HEK293T (cell line): ENCODE data around the gene ADAM23.

Experiments used
- ARNT ChIP-seq: fragments of 450-650 bp; IDR thresholded peaks from 2 replicates; pipeline ENCODE4 v1.6.1; 2017; ENCODE audit warnings: mild to moderate bottlenecking
- BHLHE40 ChIP-seq: fragments of 450-650 bp; IDR thresholded peaks from 2 replicates; pipeline ENCODE4 v1.6.1; 2016; ENCODE audit warnings: mild to moderate bottlenecking, moderate library complexity, borderline replicate concordance
- ELF4 ChIP-seq: fragments of 450-650 bp; IDR thresholded peaks from 2 replicates; pipeline ENCODE4 v1.6.1; 2017; ENCODE audit warnings: antibody characterized with exemption
- FOXA1 ChIP-seq: fragments of 450-650 bp; IDR thresholded peaks from 2 replicates; pipeline ENCODE4 v1.6.1; 2016; ENCODE audit warnings: mild to moderate bottlenecking
- FOXK2 ChIP-seq: fragments of 450-650 bp; IDR thresholded peaks from 2 replicates; pipeline ENCODE4 v1.6.1; 2016; ENCODE audit warnings: mild to moderate bottlenecking
- FOXM1 ChIP-seq: fragments of 450-650 bp; IDR thresholded peaks from 2 replicates; pipeline ENCODE4 v1.6.1; 2017; ENCODE audit warnings: mild to moderate bottlenecking, borderline replicate concordance
- HDGF ChIP-seq: fragments of 450-650 bp; IDR thresholded peaks from 2 replicates; pipeline ENCODE4 v1.6.1; 2017; ENCODE audit warnings: antibody characterized with exemption, borderline replicate concordance
- LEF1 ChIP-seq: fragments of 450-650 bp; IDR thresholded peaks from 2 replicates; pipeline ENCODE4 v1.6.1; 2017; ENCODE audit warnings: mild to moderate bottlenecking, borderline replicate concordance
- SP1 ChIP-seq: fragments of 450-650 bp; IDR thresholded peaks from 2 replicates; pipeline ENCODE4 v1.6.1; 2017
- SUZ12 ChIP-seq: fragments of 450-650 bp; IDR thresholded peaks from 2 replicates; pipeline ENCODE4 v1.6.1; 2016; ENCODE audit warnings: mild to moderate bottlenecking
- ZNF384 ChIP-seq: fragments of 450-650 bp; IDR thresholded peaks from 2 replicates; pipeline ENCODE4 v1.6.1; 2016
- TF ChIP-seq, protein P1 (sequence below): fragments of 450-650 bp; IDR thresholded peaks from 2 replicates; pipeline ENCODE4 v1.6.1; 2016

DNA sequence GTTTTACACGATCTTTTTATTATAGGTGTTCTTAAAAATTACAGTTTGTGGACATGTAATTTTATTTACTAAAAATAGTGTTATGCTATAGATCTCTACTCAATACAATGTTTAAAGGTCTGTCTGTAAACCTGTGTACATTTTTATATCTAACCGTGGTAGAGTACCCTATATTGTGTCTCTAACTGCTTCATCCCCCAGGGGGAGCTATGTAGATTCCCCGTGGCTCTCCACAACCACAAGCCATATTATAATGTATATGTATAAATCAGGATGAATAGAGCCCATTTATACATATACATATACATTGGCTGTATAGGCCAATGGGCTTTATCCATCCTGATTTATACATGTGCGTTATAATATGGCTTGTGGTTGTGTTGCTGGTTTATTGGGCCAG is 59.4 kb downstream of the ADAM23 start:
- TF ChIP-seq BHLHE40 (no peak), SUZ12 (no peak), LEF1 (no peak), ELF4 (no peak), ZNF384 (no peak), FOXA1 (no peak), SP1 (no peak), HDGF (no peak), ARNT (no peak), FOXK2 (no peak), FOXM1 (no peak)
- TF ChIP-seq, protein P1, sequence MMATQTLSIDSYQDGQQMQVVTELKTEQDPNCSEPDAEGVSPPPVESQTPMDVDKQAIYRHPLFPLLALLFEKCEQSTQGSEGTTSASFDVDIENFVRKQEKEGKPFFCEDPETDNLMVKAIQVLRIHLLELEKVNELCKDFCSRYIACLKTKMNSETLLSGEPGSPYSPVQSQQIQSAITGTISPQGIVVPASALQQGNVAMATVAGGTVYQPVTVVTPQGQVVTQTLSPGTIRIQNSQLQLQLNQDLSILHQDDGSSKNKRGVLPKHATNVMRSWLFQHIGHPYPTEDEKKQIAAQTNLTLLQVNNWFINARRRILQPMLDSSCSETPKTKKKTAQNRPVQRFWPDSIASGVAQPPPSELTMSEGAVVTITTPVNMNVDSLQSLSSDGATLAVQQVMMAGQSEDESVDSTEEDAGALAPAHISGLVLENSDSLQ, result no peak
